ENCODE measurements around the gene SCRG1.

Gene SCRG1

DNA sequence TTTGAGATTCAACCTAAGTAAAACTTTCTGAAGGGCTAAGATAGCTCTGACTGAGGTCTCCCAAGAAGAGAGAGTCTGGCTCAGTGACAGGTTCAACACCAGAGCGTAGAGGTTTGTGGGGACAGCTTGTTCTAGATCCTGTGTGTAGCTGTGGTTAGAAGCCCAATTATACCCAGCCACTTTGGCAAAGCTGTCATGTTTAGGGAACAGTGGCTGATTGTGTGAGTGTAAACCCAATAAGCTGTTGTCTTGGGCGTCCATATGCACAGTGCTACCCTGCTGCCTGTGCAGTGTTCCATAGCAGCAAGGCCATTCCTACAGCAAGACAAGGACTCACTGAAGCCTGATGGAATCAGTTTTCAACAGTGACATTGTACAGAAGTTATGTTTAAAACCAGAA, 11.2 kb upstream of the SCRG1 start:
- no peak for DNase-seq

- DNase-seq, result no peak
Measured at GRCh38 chr4:173405840-173406606, 7.1 kb upstream of the SCRG1 start.

DNA sequence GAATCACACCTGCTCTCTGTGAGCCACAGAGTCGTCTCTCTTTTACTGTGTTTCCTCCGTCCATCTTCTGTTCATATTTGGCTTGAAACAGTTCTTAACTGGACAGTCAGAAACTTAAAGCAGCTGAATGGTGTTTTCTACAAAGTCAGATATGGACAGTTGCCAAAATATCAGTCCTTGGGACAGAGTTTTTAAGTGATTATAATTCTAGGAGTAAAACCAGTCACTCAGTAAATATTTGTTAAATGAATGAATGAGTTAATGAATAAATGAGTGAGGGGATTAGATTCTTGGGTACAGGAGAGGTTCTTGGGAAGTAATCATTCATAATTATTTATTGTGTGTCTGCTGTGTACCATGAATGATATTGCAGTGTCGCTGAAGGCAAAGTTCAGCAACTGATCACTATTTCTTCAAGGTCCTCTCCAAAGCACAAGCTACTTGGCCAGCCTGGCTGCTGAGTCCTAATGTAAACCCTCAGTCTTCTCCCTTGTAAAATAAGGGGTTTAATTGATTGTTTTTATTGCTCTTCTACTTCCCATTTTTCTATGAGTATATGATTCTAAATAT, 5.5 kb upstream of the SCRG1 start:
- no peak for DNase-seq

DNA sequence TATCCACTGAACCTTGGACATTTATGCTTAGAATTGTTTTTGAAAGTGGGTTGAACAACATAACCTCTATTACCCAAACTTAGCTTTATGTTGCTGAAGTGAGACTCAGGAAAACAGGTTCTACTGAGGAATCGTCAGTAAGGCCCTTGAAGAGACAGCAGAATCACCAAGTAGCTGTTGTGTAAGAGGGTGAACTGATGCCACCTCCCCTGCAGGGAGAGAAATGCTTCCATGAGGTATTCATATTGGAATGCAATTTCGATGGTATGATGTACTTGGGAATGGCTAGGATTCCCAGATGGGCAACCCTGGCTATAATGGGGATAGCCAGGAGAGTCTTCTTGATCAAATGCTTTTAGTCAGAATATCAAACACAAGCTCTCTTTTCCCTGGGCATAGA, 4.1 kb upstream of the SCRG1 start:
- DNase-seq, result no peak

DNA sequence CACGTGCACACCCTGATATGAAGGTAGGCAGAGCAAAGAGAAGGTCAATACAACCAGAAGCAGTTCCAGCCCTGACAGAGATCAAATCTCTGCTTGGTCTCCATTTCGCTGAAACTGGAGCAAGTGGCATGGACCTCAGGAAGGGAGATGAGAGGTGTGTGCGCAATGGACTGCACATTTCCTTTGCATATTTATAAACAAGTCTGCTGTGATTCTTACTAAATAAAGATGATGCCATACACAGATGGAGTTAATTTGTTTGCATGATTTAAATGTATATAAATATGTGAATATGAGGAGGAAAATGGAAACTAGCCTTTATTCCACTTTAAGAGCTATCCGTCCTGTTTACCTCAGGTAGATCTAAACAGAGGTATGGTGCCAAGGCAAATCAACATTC, 2.1 kb upstream of the SCRG1 start:
- DNase-seq, result no peak

- DNase-seq, result no peak
Measured at GRCh38 chr4:173398220-173398619, 696 bp downstream of the SCRG1 start.

- no peak for DNase-seq
Measured at GRCh38 chr4:173397604-173398003, 1.3 kb downstream of the SCRG1 start.

GRCh38 chr4:173391701-173392100, 7.2 kb downstream of the SCRG1 start:
- DNase-seq, result no peak

DNA sequence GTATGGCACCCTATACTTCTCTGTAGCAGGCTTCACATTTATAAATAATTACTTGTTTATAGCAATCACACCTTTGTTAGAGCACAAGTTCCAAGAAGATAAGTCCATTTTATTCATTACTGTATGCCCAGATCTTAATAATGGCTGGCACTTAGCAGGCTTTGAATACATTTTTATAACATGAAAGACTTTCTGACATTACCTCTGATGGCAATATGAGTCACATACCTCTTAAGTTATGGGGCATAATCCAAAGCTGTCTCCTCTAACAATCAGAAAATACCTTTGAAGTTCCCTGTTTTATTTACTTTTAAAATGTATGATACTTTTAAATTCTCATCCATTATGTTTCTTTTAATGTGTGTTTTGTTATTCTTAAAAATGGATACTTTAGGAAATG, 12.2 kb downstream of the SCRG1 start:
- DNase-seq, result no peak

GRCh38 chr4:173382349-173382748, 16.6 kb downstream of the SCRG1 start:
- DNase-seq, result no peak

- DNase-seq, result no peak
Measured at GRCh38 chr4:173381610-173382009, 17.3 kb downstream of the SCRG1 start.

DNA sequence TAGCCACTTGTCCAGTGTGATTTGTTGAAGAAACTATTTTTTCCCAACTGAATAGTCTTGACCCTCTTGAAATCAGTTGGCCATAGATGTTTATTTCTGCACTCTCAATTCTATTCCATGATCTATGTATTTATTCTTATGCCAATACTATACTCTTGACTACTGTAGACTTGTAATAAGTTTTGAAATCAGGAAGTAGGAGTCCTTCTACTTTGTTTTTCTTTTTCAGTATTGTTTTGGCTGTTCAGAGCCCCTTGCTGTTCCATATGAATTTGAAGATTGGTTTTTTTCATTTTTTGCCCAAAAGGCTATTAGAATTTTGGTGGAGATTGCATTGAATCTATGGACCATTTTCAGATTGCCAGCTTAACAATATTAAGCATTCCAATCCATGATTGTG, 17.9 kb downstream of the SCRG1 start:
- DNase-seq, result no peak

DNA sequence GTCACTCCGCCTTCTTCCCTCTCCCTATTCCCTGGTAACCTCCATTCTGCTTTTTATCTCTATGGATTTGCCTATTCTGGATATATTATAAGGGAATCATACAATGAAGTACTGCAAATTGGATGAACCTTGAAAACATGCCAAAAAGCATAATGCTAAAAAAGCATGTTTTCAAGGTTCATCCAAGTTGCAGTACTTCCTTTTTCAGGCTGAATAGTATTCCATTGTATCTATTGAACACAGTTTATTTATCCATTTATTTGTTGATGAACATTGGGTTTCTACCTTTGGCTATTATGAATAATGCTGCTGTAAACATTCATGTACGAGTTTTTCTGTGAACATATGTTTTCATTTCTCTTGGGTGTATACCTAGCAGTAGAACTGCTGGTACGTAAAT, 19.0 kb downstream of the SCRG1 start:
- DNase-seq, result no peak

- DNase-seq, result no peak
Measured at GRCh38 chr4:173374588-173374987, 24.3 kb downstream of the SCRG1 start.

GRCh38 chr4:173371292-173372192, 27.4 kb downstream of the SCRG1 start:
- no peak for DNase-seq

- DNase-seq, result peak; percentile 92
Measured at GRCh38 chr4:173370477-173371291, 28.2 kb downstream of the SCRG1 start, which contains the start of gene SAP30. TSS of gene SAP30 (plus strand) at chr4:173370954. CDS start at chr4:173371183, 229 bp downstream.

DNA sequence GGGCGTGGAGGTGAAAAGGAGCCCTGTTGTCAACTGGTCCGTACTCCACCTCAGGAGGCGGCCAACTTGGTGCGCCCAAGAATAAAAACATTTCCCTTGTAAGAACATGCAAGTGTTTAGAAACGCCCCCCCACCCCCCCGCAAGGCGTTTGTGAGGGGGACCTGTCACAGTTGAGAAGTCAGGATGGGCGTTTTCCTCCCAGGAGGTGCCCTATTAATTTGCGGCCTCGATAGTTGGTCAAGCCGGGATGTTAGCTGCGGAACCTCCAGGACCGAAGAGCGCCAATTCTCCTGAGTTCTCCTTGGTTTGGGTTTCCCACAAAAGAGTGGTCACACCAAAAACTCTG, 28.8 kb downstream of the SCRG1 start:
- no peak for DNase-seq

- DNase-seq, result no peak
Measured at GRCh38 chr4:173367946-173368345, 31.0 kb downstream of the SCRG1 start.

- DNase-seq, result no peak
Measured at GRCh38 chr4:173367285-173367684, 31.6 kb downstream of the SCRG1 start.

DNA sequence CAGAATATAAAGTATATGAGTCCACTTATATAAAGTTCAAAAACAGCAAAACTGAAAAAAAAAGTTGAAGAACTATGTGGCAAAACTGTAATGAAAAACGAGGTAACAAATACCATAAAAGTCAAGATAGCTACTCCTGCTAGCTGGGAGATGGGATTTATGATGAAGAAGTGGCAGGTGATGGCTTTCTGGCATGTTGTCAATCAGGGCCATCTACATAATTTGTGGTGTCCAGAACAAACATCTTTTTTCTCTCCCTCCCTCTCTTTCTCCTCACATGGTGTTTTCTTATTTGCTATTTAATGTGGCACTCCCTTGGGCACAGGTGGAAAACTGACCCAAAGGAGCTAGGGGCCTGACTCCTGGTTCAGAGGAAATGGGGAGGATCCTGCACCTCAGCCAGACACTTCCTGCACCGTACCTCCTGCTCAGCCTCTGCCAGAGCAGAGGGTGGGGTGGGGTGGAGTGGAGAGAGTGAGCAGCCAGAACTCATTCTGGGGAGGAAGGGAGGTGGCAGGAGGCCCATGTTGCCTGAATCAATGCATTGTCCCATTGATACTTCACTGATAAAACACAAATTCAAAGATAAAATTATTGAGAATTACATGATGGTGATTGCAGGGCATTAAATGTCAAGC, 33.4 kb downstream of the SCRG1 start:
- DNase-seq, result no peak

DNA sequence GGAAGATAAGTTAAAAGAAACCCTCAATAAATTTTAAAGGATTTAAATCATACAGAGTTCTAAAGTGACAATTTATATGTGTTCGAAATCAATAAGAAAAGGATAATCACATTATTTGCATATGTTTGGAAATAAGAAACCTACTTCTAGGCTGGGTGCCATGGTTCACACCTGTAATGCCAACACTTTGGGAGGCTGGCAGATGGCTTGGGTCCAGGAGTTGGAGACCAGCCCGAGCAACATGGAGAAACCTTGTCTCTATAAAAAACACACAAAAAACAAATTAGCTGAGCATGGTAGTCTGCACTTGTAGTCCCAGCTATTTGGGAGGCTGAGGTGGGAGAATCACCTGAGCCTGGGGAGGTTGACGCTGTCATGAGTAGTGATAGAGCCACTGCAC, 36.2 kb downstream of the SCRG1 start:
- no peak for DNase-seq

- no peak for DNase-seq
Measured at GRCh38 chr4:173360587-173361221, 38.2 kb downstream of the SCRG1 start.

All from NCI-H2227 treated with DMSO at 0.1 percent for 48 hours (cell line).